ENCODE results near the gene FHIT.
A peak's percentile ranks its signal among the peaks of the same experiment; 100 is the strongest.

FHIT gene

GRCh38 chr3:60886518-60886917 is 364.7 kb downstream of the FHIT start:
- no peak for DNase-seq (ENCODE audit: low read depth)
- H3K9ac ChIP-seq (ENCODE audit: low read length), result no peak overlapping the region
- H3K4me3 ChIP-seq (ENCODE audit: low read length), result no peak overlapping the region
- no peaks in the 10 kb centered on the region for H3K36me3 ChIP-seq (ENCODE audit: control insufficient read depth, insufficient read depth, low read length, severe bottlenecking)
- H3K4me1 ChIP-seq (ENCODE audit: control insufficient read depth, insufficient read depth, low read length), result no peaks in the 10 kb centered on the region
- H3K27me3 ChIP-seq (replicated peaks; ENCODE audit: control insufficient read depth, insufficient read depth, low read length), result no peaks in the 10 kb centered on the region
- H3K9me3 ChIP-seq (ENCODE audit: control insufficient read depth, low read length), result peaks cover 7% of the 10 kb centered on the region

- Histone ChIP-seq H3K9me3 (ENCODE audit: control insufficient read depth, low read length) (peaks cover 12% of the 10 kb centered on the region), H3K4me3 (ENCODE audit: low read length) (no peak overlapping the region), H3K27me3 (replicated peaks; ENCODE audit: control insufficient read depth, insufficient read depth, low read length) (no peaks in the 10 kb centered on the region), H3K36me3 (ENCODE audit: control insufficient read depth, insufficient read depth, low read length, severe bottlenecking) (no peaks in the 10 kb centered on the region), H3K4me1 (ENCODE audit: control insufficient read depth, insufficient read depth, low read length) (no peaks in the 10 kb centered on the region), H3K9ac (ENCODE audit: low read length) (no peak overlapping the region)
- no peak for DNase-seq (ENCODE audit: low read depth)
Observed at GRCh38 chr3:60884005-60884404, 367.2 kb downstream of the FHIT start.

- Histone ChIP-seq H3K9ac (ENCODE audit: low read length) (no peak overlapping the region), H3K4me1 (ENCODE audit: control insufficient read depth, insufficient read depth, low read length) (no peaks in the 10 kb centered on the region), H3K36me3 (ENCODE audit: control insufficient read depth, insufficient read depth, low read length, severe bottlenecking) (no peaks in the 10 kb centered on the region), H3K9me3 (ENCODE audit: control insufficient read depth, low read length) (peaks cover 6% of the 10 kb centered on the region), H3K27me3 (replicated peaks; ENCODE audit: control insufficient read depth, insufficient read depth, low read length) (no peaks in the 10 kb centered on the region), H3K4me3 (ENCODE audit: low read length) (no peak overlapping the region)
- DNase-seq (ENCODE audit: low read depth), result no peak
Observed at GRCh38 chr3:60877188-60877587, 374.1 kb downstream of the FHIT start.

GRCh38 chr3:60870396-60870795 is 380.9 kb downstream of the FHIT start:
- H3K9ac ChIP-seq (ENCODE audit: low read length), result no peak overlapping the region
- no peak overlapping the region for H3K4me3 ChIP-seq (ENCODE audit: low read length)
- no peaks in the 10 kb centered on the region for H3K36me3 ChIP-seq (ENCODE audit: control insufficient read depth, insufficient read depth, low read length, severe bottlenecking)
- DNase-seq (ENCODE audit: low read depth), result no peak
- no peaks in the 10 kb centered on the region for H3K4me1 ChIP-seq (ENCODE audit: control insufficient read depth, insufficient read depth, low read length)
- H3K9me3 ChIP-seq (ENCODE audit: control insufficient read depth, low read length), result peaks cover 15% of the 10 kb centered on the region
- H3K27me3 ChIP-seq (replicated peaks; ENCODE audit: control insufficient read depth, insufficient read depth, low read length), result no peaks in the 10 kb centered on the region

GRCh38 chr3:60867200-60867599 is 384.1 kb downstream of the FHIT start:
- no peak for DNase-seq (ENCODE audit: low read depth)
- H3K36me3 ChIP-seq (ENCODE audit: control insufficient read depth, insufficient read depth, low read length, severe bottlenecking), result no peaks in the 10 kb centered on the region
- no peak overlapping the region for H3K4me3 ChIP-seq (ENCODE audit: low read length)
- H3K27me3 ChIP-seq (replicated peaks; ENCODE audit: control insufficient read depth, insufficient read depth, low read length), result no peaks in the 10 kb centered on the region
- H3K9me3 ChIP-seq (ENCODE audit: control insufficient read depth, low read length), result peaks cover 15% of the 10 kb centered on the region
- no peak overlapping the region for H3K9ac ChIP-seq (ENCODE audit: low read length)
- H3K4me1 ChIP-seq (ENCODE audit: control insufficient read depth, insufficient read depth, low read length), result no peaks in the 10 kb centered on the region

GRCh38 chr3:60856257-60857046 is 394.8 kb downstream of the FHIT start:
- Histone ChIP-seq H3K36me3 (ENCODE audit: control insufficient read depth, insufficient read depth, low read length, severe bottlenecking) (no peaks in the 10 kb centered on the region), H3K9me3 (ENCODE audit: control insufficient read depth, low read length) (peaks cover 5% of the 10 kb centered on the region), H3K9ac (ENCODE audit: low read length) (no peak overlapping the region), H3K4me1 (ENCODE audit: control insufficient read depth, insufficient read depth, low read length) (peaks cover 8% of the 10 kb centered on the region), H3K27me3 (replicated peaks; ENCODE audit: control insufficient read depth, insufficient read depth, low read length) (no peaks in the 10 kb centered on the region), H3K4me3 (ENCODE audit: low read length) (no peak overlapping the region)
- DNase-seq (ENCODE audit: low read depth), result no peak

- Histone ChIP-seq H3K4me3 (ENCODE audit: low read length) (no peak overlapping the region), H3K9ac (ENCODE audit: low read length) (no peak overlapping the region), H3K27me3 (replicated peaks; ENCODE audit: control insufficient read depth, insufficient read depth, low read length) (no peaks in the 10 kb centered on the region), H3K9me3 (ENCODE audit: control insufficient read depth, low read length) (peaks cover 5% of the 10 kb centered on the region), H3K4me1 (ENCODE audit: control insufficient read depth, insufficient read depth, low read length) (peaks cover 8% of the 10 kb centered on the region), H3K36me3 (ENCODE audit: control insufficient read depth, insufficient read depth, low read length, severe bottlenecking) (no peaks in the 10 kb centered on the region)
- DNase-seq (ENCODE audit: low read depth), result no peak
Observed at GRCh38 chr3:60855250-60855649, 396.0 kb downstream of the FHIT start.

GRCh38 chr3:60854791-60855190 is 396.5 kb downstream of the FHIT start:
- H3K9ac ChIP-seq (ENCODE audit: low read length), result no peak overlapping the region
- no peak for DNase-seq (ENCODE audit: low read depth)
- no peak overlapping the region for H3K4me3 ChIP-seq (ENCODE audit: low read length)
- H3K4me1 ChIP-seq (ENCODE audit: control insufficient read depth, insufficient read depth, low read length), result peaks cover 8% of the 10 kb centered on the region
- peaks cover 5% of the 10 kb centered on the region for H3K9me3 ChIP-seq (ENCODE audit: control insufficient read depth, low read length)
- no peaks in the 10 kb centered on the region for H3K27me3 ChIP-seq (replicated peaks; ENCODE audit: control insufficient read depth, insufficient read depth, low read length)
- H3K36me3 ChIP-seq (ENCODE audit: control insufficient read depth, insufficient read depth, low read length, severe bottlenecking), result no peaks in the 10 kb centered on the region

- Histone ChIP-seq H3K9me3 (ENCODE audit: control insufficient read depth, low read length) (peaks cover 5% of the 10 kb centered on the region), H3K9ac (ENCODE audit: low read length) (no peak overlapping the region), H3K4me3 (ENCODE audit: low read length) (no peak overlapping the region), H3K27me3 (replicated peaks; ENCODE audit: control insufficient read depth, insufficient read depth, low read length) (no peaks in the 10 kb centered on the region), H3K36me3 (ENCODE audit: control insufficient read depth, insufficient read depth, low read length, severe bottlenecking) (no peaks in the 10 kb centered on the region), H3K4me1 (ENCODE audit: control insufficient read depth, insufficient read depth, low read length) (no peaks in the 10 kb centered on the region)
- DNase-seq (ENCODE audit: low read depth), result no peak
Observed at GRCh38 chr3:60847791-60848190, 403.5 kb downstream of the FHIT start.

GRCh38 chr3:60844256-60844655 is 407.0 kb downstream of the FHIT start:
- DNase-seq (ENCODE audit: low read depth), result no peak
- Histone ChIP-seq H3K27me3 (replicated peaks; ENCODE audit: control insufficient read depth, insufficient read depth, low read length) (no peaks in the 10 kb centered on the region), H3K36me3 (ENCODE audit: control insufficient read depth, insufficient read depth, low read length, severe bottlenecking) (no peaks in the 10 kb centered on the region), H3K4me3 (ENCODE audit: low read length) (no peak overlapping the region), H3K9me3 (ENCODE audit: control insufficient read depth, low read length) (no peaks in the 10 kb centered on the region), H3K9ac (ENCODE audit: low read length) (no peak overlapping the region), H3K4me1 (ENCODE audit: control insufficient read depth, insufficient read depth, low read length) (peaks cover 5% of the 10 kb centered on the region)

- no peak overlapping the region for H3K4me3 ChIP-seq (ENCODE audit: low read length)
- peak; percentile 0 for DNase-seq (ENCODE audit: low read depth)
- peaks cover 9% of the 10 kb centered on the region for H3K9me3 ChIP-seq (ENCODE audit: control insufficient read depth, low read length)
- peaks cover 5% of the 10 kb centered on the region for H3K4me1 ChIP-seq (ENCODE audit: control insufficient read depth, insufficient read depth, low read length)
- no peak overlapping the region for H3K9ac ChIP-seq (ENCODE audit: low read length)
- H3K27me3 ChIP-seq (replicated peaks; ENCODE audit: control insufficient read depth, insufficient read depth, low read length), result no peaks in the 10 kb centered on the region
- H3K36me3 ChIP-seq (ENCODE audit: control insufficient read depth, insufficient read depth, low read length, severe bottlenecking), result no peaks in the 10 kb centered on the region
Observed at GRCh38 chr3:60841355-60841754, 409.9 kb downstream of the FHIT start.

- no peaks in the 10 kb centered on the region for H3K36me3 ChIP-seq (ENCODE audit: control insufficient read depth, insufficient read depth, low read length, severe bottlenecking)
- no peak overlapping the region for H3K4me3 ChIP-seq (ENCODE audit: low read length)
- H3K27me3 ChIP-seq (replicated peaks; ENCODE audit: control insufficient read depth, insufficient read depth, low read length), result no peaks in the 10 kb centered on the region
- H3K9me3 ChIP-seq (ENCODE audit: control insufficient read depth, low read length), result peaks cover 9% of the 10 kb centered on the region
- no peak overlapping the region for H3K9ac ChIP-seq (ENCODE audit: low read length)
- H3K4me1 ChIP-seq (ENCODE audit: control insufficient read depth, insufficient read depth, low read length), result peaks cover 5% of the 10 kb centered on the region
- DNase-seq (ENCODE audit: low read depth), result no peak
Observed at GRCh38 chr3:60839246-60839645, 412.0 kb downstream of the FHIT start.
